HCT116 (cell line): ENCODE measurements around the gene SLC25A48. TPM values are rescaled to one million over a fixed set of nuclear protein-coding genes. Genes with fewer than 3 reads are reported as not detected.

Experiments
- ATAC-seq: fragments of 200-7000 bp; cut with Tn5 transposase; 2 replicates; pipeline ENCODE4 v1.9.1; 2020; ENCODE audit warnings: mild to moderate bottlenecking, moderate library complexity
- BruUV-seq: library from RNA; stranded (reverse); fragments of 400-500 nt; replicated peaks from 2 replicates; lab custom pipeline; 2021; lab: Mats Ljungman, UMichigan
- CTCF ChIA-PET: fragments of 300-600 bp; sonication (Branson Sonifier 250); formaldehyde crosslinking; loops from one replicate; lab custom pipeline; 2021; ENCODE audit warnings: antibody characterized with exemption; lab: Charles Lee
- POLR2A ChIA-PET: fragments of 300-600, 350-600 bp; sonication (Branson Sonifier 250); formaldehyde crosslinking; loops from one replicate; lab custom pipeline; 2021; ENCODE audit warnings: antibody characterized with exemption; lab: Charles Lee
- RAD21 ChIA-PET, 2 experiments: fragments of 300-600 bp; sonication (Branson Sonifier 250); formaldehyde crosslinking; loops; one replicate each; lab custom pipeline; 2023; ENCODE audit warnings: low total read pairs in 2 of 2; ENCODE audit not compliant: uncharacterized antibody in 2 of 2, unreplicated experiment in 2 of 2, low non-redundant PET in 1 of 2; lab: Charles Lee
- DNase-seq: peaks from one replicate; pipeline ENCODE4 v3.0.0-alpha.2; 2010; ENCODE audit warnings: low read depth, low spot score
- H2AFZ ChIP-seq: fragments of 200-600 bp; shearing (Covaris generic), sonication (generic); 2 replicates; pipeline ENCODE4 v1.6.1; 2017; ENCODE audit warnings: low read depth, mixed run types, mixed read lengths, antibody characterized with exemption, low read length; ENCODE audit not compliant: poor library complexity, severe bottlenecking
- H3K27ac ChIP-seq: 2 replicates; pipeline ENCODE4 v1.5.1; 2012; ENCODE audit warnings: low read depth, low read length
- H3K27me3 ChIP-seq: fragments of 200-600 bp; sonication (generic); 2 replicates; pipeline ENCODE4 v1.6.1; 2016; ENCODE audit warnings: mixed run types, low read length, mixed read lengths; ENCODE audit not compliant: insufficient read depth
- H3K36me3 ChIP-seq, 2 experiments: fragments of 200-500 bp in 1 of 2; fragments of 200-600 bp in 1 of 2; sonication (Bioruptor generic) in 1 of 2; sonication (generic) in 1 of 2; 2 replicates each; pipeline versions ENCODE4 v1.5.1 to v1.6.1; 2014 to 2016; ENCODE audit warnings: low read length in 2 of 2, inconsistent platforms in 1 of 2, mixed read lengths in 1 of 2, mixed run types in 1 of 2; ENCODE audit not compliant: insufficient read depth in 2 of 2, control insufficient read depth in 1 of 2
- H3K4me1 ChIP-seq, 2 experiments: fragments of 200-600 bp in 1 of 2; sonication (generic) in 1 of 2; 2 replicates each; pipeline versions ENCODE4 v1.5.1 to v1.6.1; 2012 to 2017; ENCODE audit warnings: low read length in 2 of 2, inconsistent platforms in 1 of 2, mild to moderate bottlenecking in 1 of 2, mixed read lengths in 1 of 2, mixed run types in 1 of 2, moderate library complexity in 1 of 2; ENCODE audit not compliant: insufficient read depth in 2 of 2, control insufficient read depth in 1 of 2
- H3K4me2 ChIP-seq: fragments of 200-600 bp; sonication (generic); 2 replicates; pipeline ENCODE4 v1.6.1; 2017; ENCODE audit warnings: mixed run types, low read length, mixed read lengths
- H3K4me3 ChIP-seq, 2 experiments: fragments of 200-600 bp in 1 of 2; sonication (generic) in 1 of 2; replicated peaks in 1 of 2; 2 replicates each; pipeline ENCODE4 v1.5.1; 2011 to 2016; ENCODE audit warnings: low read length in 2 of 2, control low read depth in 1 of 2, low read depth in 1 of 2, mild to moderate bottlenecking in 1 of 2, mixed read lengths in 1 of 2, mixed run types in 1 of 2
- H3K79me2 ChIP-seq: fragments of 200-600 bp; sonication (generic); 2 replicates; pipeline ENCODE4 v1.6.1; 2017; ENCODE audit warnings: mild to moderate bottlenecking, mixed run types, low read length, moderate library complexity, mixed read lengths; ENCODE audit not compliant: insufficient read depth
- H3K9ac ChIP-seq: fragments of 200-600 bp; sonication (generic); 2 replicates; pipeline ENCODE4 v1.6.1; 2016; ENCODE audit warnings: low read length, mixed read lengths
- H3K9me2 ChIP-seq: fragments of 200-600 bp; sonication (generic), shearing (Covaris generic); 2 replicates; pipeline ENCODE4 v1.6.1; 2017; ENCODE audit warnings: mixed run types, mild to moderate bottlenecking, moderate library complexity; ENCODE audit not compliant: insufficient read depth
- H3K9me3 ChIP-seq, 2 experiments: fragments of 200-500 bp in 1 of 2; fragments of 200-600 bp in 1 of 2; sonication (Bioruptor generic) in 1 of 2; sonication (generic) in 1 of 2; 2 replicates each; pipeline ENCODE4 v1.6.1; 2014 to 2017; ENCODE audit warnings: low read length in 2 of 2, mixed read lengths in 2 of 2, inconsistent platforms in 1 of 2, low read depth in 1 of 2, mild to moderate bottlenecking in 1 of 2, mixed run types in 1 of 2, moderate library complexity in 1 of 2; ENCODE audit not compliant: control insufficient read depth in 1 of 2, insufficient read depth in 1 of 2
- H4K20me1 ChIP-seq: fragments of 200-600 bp; sonication (generic), shearing (Covaris generic); 2 replicates; pipeline ENCODE4 v1.6.1; 2017; ENCODE audit warnings: mixed run types, mild to moderate bottlenecking, moderate library complexity; ENCODE audit not compliant: insufficient read depth
- CEBPB ChIP-seq: IDR thresholded peaks from 2 replicates; pipeline ENCODE4 v1.6.1; 2012; ENCODE audit warnings: low read depth
- EGR1 ChIP-seq: IDR thresholded peaks from 2 replicates; pipeline ENCODE4 v1.6.1; 2012; ENCODE audit warnings: low read depth
- EZH2 ChIP-seq: fragments of 200-600 bp; sonication (generic); IDR thresholded peaks from 2 replicates; pipeline ENCODE4 v1.6.1; 2017; ENCODE audit warnings: antibody characterized with exemption, mixed run types
- EZH2phosphoT487 ChIP-seq: fragments of 200-600 bp; IDR thresholded peaks from 2 replicates; pipeline ENCODE4 v1.6.1; 2018; ENCODE audit warnings: antibody characterized with exemption, borderline replicate concordance
- FOSL1 ChIP-seq: IDR thresholded peaks from 2 replicates; pipeline ENCODE4 v1.6.1; 2012; ENCODE audit warnings: low read depth
- JUND ChIP-seq: IDR thresholded peaks from 2 replicates; pipeline ENCODE4 v1.6.1; 2012
- POLR2AphosphoS5 ChIP-seq: IDR thresholded peaks from 2 replicates; pipeline ENCODE4 v1.6.1; 2011; ENCODE audit warnings: mild to moderate bottlenecking, low read depth, low read length, moderate library complexity
- SIN3A ChIP-seq: IDR thresholded peaks from 2 replicates; pipeline ENCODE4 v1.6.1; 2012; ENCODE audit warnings: low read depth
- SRF ChIP-seq: IDR thresholded peaks from 2 replicates; pipeline ENCODE4 v1.6.1; 2012; ENCODE audit warnings: low read depth
- TCF7L2 ChIP-seq: IDR thresholded peaks from 2 replicates; pipeline ENCODE4 v1.7.0; 2011; ENCODE audit warnings: borderline replicate concordance, inconsistent platforms; ENCODE audit not compliant: insufficient read depth, insufficient read length; ENCODE audit errors: extremely low read depth
- YY1 ChIP-seq: IDR thresholded peaks from 2 replicates; pipeline ENCODE4 v1.6.1; 2011; ENCODE audit warnings: low read length, low read depth, moderate library complexity, mild to moderate bottlenecking; ENCODE audit not compliant: insufficient replicate concordance; ENCODE audit errors: extremely low read depth
- ZFX ChIP-seq: fragments of 450-650 bp; IDR thresholded peaks from 2 replicates; pipeline ENCODE4 v1.6.1; 2017
- ZNF274 ChIP-seq: fragments of 200-500 bp; sonication (Bioruptor generic); IDR thresholded peaks from 2 replicates; pipeline ENCODE4 v1.6.1; 2014; ENCODE audit warnings: mild to moderate bottlenecking, low read depth, low read length, inconsistent platforms
- intact Hi-C: fragments of 100-400 bp; cut with micrococcal nuclease; formaldehyde crosslinking; loops from 2 replicates; pipeline ENCODE4 v1.10.0; 2022
- total RNA-seq: library from RNA; stranded (reverse); gene quantifications from one replicate; pipeline ENCODE4 v1.2.1, GENCODE V29; 2021; ENCODE audit not compliant: unreplicated experiment
- TF ChIP-seq, protein P1 (sequence below): IDR thresholded peaks from 2 replicates; pipeline ENCODE4 v1.6.1; 2012; ENCODE audit warnings: low read depth
- TF ChIP-seq, protein P2 (sequence below): IDR thresholded peaks from 2 replicates; pipeline ENCODE4 v1.6.1; 2012

Gene SLC25A48
- total RNA-seq, 1 experiment from 2014 or later, result 2.8 TPM

DNA sequence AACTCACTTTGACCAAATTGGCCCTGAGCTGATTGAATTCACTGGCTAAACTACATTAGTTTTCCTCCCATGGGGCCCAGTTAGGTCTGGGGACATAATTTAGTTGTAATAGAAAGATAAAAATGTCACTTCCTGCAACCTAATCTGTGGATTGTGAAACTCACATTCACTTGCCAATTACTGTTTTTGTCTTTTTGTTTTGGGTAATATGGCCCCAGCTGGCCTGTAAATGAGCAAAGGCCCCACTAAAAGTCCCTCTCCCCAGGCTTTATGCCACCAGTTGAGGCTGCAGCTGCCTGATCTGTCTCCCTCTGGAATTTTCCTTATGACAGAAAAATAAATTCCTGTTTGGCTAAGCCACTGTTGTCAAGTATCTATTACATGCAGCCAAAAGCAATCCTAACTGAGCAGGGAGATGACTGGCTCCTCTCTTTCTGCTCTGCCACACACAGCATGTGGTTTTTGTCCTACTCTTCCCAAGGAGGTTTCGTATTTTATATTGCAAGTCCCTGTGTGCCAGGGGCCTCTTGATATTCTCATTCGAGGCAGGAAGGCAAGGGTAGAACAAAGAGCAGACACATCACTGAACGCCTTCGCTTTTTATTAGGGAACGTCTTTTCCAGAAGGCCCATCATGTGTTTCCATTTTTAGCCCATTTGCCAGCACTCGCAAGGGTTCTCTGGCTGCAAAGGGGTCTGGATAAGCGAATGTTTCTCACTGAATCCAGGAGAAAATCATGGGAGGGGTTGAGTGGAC lies 24.1 kb upstream of the SLC25A48 start:
- ChIA-PET CTCF (no interaction called here), POLR2A (no interaction called here), RAD21 (no interaction called here)
- no peaks in the 10 kb centered on the region for H3K79me2 ChIP-seq
- DNase-seq (no peak), ATAC-seq (no peak)
- no peak overlapping the region for H3K4me3 ChIP-seq
- H3K4me2 ChIP-seq, result no peak overlapping the region
- H3K27me3 ChIP-seq, result no peaks in the 10 kb centered on the region
- H3K27ac ChIP-seq, result no peak overlapping the region
- no peaks in the 10 kb centered on the region for H3K36me3 ChIP-seq
- BruUV-seq, result no TSS peak
- no peak overlapping the region for H3K9ac ChIP-seq
- H3K9me2 ChIP-seq, result no peaks in the 10 kb centered on the region
- intact Hi-C loops, result no loop called here
- no peak overlapping the region for H2AFZ ChIP-seq
- H4K20me1 ChIP-seq, result no peaks in the 10 kb centered on the region
- no peaks in the 10 kb centered on the region for H3K9me3 ChIP-seq
- TF ChIP-seq SRF, result no peak
- TF ChIP-seq TCF7L2, result no peak
- no peak for TF ChIP-seq POLR2AphosphoS5
- TF ChIP-seq ZFX, result no peak
- no peak for TF ChIP-seq FOSL1
- no peak for TF ChIP-seq SIN3A
- TF ChIP-seq EZH2phosphoT487, result no peak
- TF ChIP-seq, protein P1, sequence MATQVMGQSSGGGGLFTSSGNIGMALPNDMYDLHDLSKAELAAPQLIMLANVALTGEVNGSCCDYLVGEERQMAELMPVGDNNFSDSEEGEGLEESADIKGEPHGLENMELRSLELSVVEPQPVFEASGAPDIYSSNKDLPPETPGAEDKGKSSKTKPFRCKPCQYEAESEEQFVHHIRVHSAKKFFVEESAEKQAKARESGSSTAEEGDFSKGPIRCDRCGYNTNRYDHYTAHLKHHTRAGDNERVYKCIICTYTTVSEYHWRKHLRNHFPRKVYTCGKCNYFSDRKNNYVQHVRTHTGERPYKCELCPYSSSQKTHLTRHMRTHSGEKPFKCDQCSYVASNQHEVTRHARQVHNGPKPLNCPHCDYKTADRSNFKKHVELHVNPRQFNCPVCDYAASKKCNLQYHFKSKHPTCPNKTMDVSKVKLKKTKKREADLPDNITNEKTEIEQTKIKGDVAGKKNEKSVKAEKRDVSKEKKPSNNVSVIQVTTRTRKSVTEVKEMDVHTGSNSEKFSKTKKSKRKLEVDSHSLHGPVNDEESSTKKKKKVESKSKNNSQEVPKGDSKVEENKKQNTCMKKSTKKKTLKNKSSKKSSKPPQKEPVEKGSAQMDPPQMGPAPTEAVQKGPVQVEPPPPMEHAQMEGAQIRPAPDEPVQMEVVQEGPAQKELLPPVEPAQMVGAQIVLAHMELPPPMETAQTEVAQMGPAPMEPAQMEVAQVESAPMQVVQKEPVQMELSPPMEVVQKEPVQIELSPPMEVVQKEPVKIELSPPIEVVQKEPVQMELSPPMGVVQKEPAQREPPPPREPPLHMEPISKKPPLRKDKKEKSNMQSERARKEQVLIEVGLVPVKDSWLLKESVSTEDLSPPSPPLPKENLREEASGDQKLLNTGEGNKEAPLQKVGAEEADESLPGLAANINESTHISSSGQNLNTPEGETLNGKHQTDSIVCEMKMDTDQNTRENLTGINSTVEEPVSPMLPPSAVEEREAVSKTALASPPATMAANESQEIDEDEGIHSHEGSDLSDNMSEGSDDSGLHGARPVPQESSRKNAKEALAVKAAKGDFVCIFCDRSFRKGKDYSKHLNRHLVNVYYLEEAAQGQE, result no peak
- no peak for TF ChIP-seq EGR1
- TF ChIP-seq CEBPB, result no peak
- TF ChIP-seq YY1, result no peak
- TF ChIP-seq, protein P2, sequence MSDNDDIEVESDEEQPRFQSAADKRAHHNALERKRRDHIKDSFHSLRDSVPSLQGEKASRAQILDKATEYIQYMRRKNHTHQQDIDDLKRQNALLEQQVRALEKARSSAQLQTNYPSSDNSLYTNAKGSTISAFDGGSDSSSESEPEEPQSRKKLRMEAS, result no peak
- TF ChIP-seq EZH2, result no peak
- no peak for TF ChIP-seq JUND
- TF ChIP-seq ZNF274, result no peak
- H3K4me1 ChIP-seq, result no peaks in the 10 kb centered on the region
